Limb (tissue), 2 donors: Measurements from ENCODE around the gene DIP2C.
"Not testable (repeated sequence)": the region's sequence is repeated elsewhere in the genome, so short reads cannot be mapped to it uniquely, and the experiment has no call there.

ENCODE experiments used
- DNase-seq, 2 donors: peaks; one replicate each; pipeline ENCODE4 v3.0.0-alpha.2; 2016; ENCODE audit errors: extremely low spot score in 2 of 2

Gene DIP2C

DNA sequence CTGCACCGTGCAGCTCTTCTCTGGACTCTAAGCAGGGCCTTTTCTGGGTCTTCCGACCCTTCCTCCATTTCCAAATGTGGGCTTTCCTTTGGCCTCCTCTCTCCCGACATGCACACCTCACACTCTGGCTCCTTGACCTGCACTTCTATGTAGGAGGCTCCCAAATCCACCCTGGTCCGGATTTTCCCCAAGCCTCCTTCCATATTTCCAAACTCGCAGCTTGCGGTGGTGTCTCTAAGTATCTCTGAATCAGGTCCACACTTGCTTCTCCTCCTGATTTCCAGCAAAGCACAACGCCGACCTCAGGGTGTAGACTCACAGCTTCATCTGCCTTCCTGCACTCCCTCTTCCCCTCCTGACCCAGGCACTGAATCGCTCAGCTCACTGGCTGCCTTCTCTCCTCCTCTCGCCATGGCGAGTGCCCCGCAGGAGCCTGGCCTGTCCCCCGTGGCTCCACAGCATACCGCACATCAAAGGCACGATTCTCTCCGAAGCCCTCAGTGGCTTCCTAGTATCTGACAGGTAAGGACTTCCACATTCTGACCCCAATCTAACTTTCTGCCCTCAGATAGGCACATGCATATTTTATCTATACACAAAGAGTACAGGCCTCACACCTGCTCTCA, 27.8 kb downstream of the DIP2C start:
- peak in 1 of 2 donors; percentile 25 for DNase-seq

DNA sequence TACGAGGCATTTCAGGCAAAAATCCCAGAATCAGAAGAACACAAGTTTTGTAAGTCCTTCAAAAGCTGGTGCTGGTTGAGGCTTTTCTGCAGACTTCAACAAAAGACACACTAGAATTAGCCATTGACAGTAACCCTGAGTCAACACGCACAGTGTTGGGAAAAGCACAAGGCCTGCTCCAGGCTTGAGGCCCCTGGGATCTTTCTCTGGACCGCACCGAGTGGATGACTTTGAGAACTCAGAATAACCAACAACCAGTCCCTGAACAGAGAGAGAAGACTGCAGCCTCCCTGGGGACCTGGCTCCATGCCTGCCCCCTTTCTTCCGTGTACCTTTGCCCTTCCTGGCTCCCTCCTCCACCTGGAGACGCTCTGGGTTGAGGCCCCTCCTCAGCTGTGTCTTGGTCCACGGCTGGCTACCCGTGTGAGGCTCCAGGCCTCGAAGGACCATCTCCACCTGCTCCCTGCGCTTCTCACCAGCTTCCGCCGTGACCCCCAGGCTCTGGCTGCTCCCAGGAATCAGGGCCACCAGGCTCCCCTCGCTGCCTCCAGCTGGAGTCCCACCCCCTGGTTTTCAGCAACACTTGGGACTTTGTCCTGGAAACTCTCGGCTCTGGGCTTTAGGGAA, 28.4 kb downstream of the DIP2C start:
- peak in 1 of 2 donors; percentile 29 for DNase-seq

GRCh38 chr10:660413-660969, 29.0 kb downstream of the DIP2C start:
- no peak for DNase-seq

DNA sequence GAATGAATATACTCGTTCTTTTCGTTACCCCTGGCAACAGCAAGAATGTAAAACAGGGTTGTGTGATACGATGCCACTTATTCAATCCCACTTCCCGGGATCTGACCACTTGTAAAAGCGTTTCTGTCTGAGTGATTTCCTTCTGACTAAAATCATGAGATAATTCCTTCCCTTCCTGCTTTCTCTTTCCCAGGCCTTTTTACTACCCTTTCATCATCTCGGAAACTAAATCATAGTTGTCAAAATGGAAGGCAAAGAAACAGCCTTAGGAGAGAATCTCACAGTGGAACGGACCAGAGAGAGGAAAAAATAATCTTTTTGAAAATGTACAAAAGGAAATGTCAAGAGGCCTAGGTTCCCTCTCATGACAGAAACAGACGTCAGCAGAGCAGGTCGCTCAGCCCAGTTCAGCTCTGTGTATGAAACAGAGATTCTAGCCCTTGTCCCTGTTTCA, 29.8 kb downstream of the DIP2C start:
- peak in 1 of 2 donors; percentile 20 for DNase-seq

- DNase-seq: peak in 1 of 2 donors; percentile 20
Observed at GRCh38 chr10:657816-658350, 31.6 kb downstream of the DIP2C start.

DNA sequence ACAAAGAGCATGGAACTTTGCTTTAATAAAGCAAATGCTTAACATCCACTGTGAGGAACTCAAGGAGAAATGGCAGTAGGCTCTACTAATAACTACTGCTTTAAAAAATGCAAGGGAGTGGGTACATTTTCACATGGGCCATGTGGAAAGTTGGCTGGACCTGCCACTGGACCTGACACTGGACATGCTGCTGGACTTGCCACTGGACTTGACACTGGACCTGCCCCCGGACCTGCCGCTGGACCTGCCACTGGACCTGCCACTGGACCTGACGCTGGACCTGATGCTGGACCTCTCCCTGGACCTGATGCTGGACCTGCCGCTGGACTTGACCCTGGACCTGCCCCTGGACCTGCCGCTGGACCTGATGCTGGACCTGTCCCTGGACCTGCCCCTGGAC, 32.6 kb downstream of the DIP2C start:
- no peak for DNase-seq

DNA sequence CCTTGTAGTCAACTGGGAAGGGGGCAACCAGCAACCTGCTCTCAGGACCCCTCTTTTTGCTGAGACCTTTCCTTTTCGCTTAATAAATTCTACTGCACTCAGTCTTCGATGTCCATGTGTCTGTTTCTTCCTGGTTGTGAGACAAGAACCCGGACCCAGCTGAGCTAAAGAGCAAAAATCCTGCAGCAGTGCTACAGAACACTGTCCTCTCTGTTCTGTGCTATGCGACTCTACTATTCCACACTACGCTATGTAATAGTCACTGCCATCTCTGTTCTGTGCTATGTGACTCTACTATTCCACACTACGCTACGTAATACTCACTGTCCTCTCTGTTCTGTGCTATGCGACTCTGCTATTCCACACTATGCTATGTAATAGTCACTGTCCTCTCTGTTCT, 34.3 kb downstream of the DIP2C start:
- DNase-seq: peak in 1 of 2 donors; percentile 2

- DNase-seq: no peak
Observed at GRCh38 chr10:654647-654996, 34.8 kb downstream of the DIP2C start.

- peak in 1 of 2 donors; percentile 21 for DNase-seq
Observed at GRCh38 chr10:653991-654646, 35.3 kb downstream of the DIP2C start.

GRCh38 chr10:652832-653459, 36.5 kb downstream of the DIP2C start:
- peak in 1 of 2 donors; percentile 2 for DNase-seq

- DNase-seq: peak in 1 of 2 donors; percentile 34
Observed at GRCh38 chr10:652233-652632, 37.2 kb downstream of the DIP2C start.

- DNase-seq: no peak
Observed at GRCh38 chr10:651692-652091, 37.8 kb downstream of the DIP2C start.

DNA sequence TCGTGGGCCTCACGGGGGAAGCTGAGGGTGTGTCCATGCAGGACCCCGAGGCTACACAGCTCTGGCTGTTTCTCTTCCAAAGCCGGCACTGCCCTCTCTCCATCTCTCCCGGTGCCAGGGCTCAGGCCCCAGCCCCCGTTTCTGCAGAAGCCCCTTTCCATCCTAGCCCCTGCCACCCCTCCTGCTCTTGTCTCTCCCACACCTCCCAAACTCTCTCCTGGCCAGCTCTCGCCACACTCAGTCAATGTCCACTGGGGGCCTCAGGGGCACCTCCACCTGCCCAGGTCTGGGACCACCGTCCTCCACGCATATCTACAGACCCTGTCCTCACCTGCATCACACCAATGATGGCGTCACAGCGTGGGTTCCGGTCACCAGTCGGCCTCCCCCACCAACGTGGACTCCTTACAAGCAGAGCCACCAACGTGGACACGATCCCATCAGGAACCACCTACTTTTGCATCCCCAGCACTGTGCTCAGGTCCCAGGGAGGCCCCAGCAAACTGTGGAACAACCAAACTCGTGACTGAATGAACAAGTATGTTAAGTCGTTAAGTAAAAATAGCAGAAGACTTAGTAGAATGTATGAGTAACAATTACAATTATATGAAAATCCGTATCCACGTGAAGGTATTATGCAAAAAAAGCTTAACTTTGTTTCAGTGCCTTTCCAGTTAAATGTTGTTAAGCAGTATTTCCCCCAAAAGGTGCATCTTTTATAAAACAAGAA, 38.4 kb downstream of the DIP2C start:
- DNase-seq: no peak

DNA sequence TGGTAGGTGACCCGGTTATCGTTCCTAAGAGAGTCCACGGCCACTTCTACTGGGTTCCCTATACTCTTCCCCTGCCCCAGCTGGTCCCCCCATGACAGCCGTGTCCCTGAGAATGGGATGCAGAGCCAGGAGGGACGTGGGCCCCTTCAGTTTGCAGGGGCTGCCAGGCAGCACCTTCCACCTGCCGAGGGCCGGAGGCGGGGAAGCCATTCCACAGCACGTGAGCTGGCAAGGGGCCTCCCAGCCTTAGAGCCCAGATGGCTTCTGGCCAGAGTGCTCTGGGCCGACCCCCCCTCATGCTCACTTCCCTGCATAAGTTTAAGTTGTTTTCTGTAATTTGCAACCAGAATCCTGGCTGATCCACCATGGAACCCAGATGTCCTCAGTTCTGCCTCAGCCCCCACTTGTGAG, 39.0 kb downstream of the DIP2C start:
- DNase-seq: no peak

GRCh38 chr10:649798-650440, 39.5 kb downstream of the DIP2C start:
- no peak for DNase-seq

- no peak for DNase-seq
Observed at GRCh38 chr10:649445-649797, 40.0 kb downstream of the DIP2C start.

DNA sequence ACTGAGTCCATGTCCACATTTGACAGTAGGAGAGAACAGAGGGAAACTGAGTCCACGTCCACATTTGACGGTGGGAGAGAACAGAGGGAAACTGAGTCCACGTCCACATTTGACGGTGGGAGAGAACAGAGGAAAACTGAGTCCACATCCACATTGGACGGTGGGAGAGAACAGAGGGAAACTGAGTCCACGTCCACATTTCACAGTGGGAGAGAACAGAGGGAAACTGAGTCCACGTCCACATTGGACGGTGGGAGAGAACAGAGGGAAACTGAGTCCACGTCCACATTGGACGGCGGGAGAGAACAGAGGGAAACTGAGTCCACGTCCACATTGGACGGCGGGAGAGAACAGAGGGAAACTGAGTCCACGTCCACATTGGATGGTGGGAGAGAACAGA, 42.4 kb downstream of the DIP2C start:
- not testable (repeated sequence) for DNase-seq

DNA sequence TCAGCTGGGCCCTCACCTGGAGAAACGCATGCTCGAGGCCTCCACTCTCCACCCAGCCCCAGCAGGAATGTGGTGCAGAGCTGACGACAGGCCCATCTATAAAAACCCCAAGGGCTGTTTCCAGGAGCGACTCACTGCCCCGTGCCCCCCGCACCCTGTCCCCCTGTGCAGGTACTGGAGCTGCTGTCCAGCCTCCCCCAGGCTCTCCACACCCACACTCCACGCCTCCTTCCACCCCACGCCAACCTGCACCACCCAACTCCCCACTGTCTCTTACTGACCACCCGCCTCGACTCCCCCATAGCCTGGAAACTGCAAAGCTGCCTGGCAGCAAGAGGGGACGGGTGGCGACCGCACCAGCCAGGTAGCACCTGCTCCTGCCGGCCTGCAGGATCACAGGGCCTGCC, 43.3 kb downstream of the DIP2C start:
- DNase-seq: no peak

DNA sequence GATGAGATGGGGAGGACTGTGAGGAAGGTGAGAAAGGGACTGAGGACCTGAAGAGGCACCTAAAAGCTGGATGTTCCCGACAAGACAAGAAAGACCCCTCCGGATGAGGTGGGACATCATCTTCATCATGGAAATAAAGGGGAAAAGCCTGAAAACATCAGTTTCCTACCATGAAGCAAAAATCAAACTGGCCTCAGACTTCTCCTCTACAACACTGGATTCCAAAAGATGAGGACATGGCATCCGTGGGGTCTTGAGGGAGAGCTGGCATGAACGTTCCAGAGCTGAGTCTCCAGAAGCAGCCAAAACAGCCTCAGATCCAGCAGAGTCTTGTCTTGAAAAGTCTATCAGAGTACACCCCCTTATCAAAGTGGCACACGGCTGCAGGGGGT, 44.5 kb downstream of the DIP2C start:
- no peak for DNase-seq

DNA sequence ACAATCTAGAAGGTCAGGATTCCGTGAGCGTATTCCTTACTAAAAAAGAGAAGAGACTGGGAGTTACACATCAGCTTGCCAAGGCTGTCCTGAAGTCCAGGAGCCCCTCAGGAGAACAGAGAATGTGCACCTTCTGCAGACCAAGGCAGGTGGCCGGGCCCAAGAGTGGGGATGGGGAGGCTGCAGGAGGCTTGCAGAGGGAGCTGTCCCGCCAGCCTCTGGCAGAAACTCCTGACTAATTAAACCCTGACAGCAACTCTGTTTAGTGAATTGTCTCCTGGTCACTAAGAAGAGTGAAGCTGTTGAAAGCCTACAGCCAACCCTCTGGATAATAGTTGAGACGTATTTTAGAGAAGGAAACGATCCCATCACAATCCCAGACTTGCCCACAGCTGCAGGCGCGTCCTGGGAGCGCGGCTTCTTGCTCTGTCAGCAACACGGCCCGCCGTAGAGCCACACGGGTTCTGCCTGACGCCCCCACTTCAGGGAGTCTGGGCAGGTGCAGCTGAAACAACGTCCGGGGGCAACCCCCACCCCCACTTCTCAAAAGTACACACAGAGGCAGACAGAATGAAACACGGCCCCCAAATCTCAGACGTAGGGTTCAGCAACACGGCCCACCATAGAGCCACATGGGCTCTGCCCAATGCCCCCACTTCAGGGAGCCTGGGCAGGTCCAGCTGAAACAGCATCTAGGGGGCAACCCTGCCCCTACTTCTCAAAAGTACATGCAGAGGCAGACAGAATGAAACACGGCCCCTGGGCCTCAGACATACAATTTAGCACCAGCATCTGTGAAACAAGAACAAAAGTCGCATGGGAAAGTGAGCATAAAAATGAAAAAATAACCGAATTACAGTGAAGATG, 45.2 kb downstream of the DIP2C start:
- no peak for DNase-seq
